ENCODE measurements around the gene TMEM37. TPM values are rescaled to one million over a fixed set of nuclear protein-coding genes. Genes with fewer than 3 reads are reported as not detected.
A peak's percentile ranks its signal among the peaks of the same experiment; 100 is the strongest.

The TMEM37 gene
- total and polyA plus RNA-seq, 2 of the 8 experiments (the other 6 are each of a cell fraction or from before 2014, with no cell fraction given) = 11.0 to 16.2 TPM

- peak in 1 of 2 experiments; percentile 22 for DNase-seq (ENCODE audit: low read depth in 1 of 2, low spot score in 2 of 2)
- Histone ChIP-seq H3K4me1 (replicated peaks in 1 of 4; ENCODE audit: control insufficient read depth in 3 of 4, insufficient read depth in 4 of 4, low read length in 3 of 4) (peaks cover 0 to 8% (median 1%) of the 10 kb centered on the region in 4 experiments; a peak in 4 of 7 replicates), H3K4ac (replicated peaks; ENCODE audit: insufficient read length, low read depth, low read length) (no peak overlapping the region), H2BK20ac (ENCODE audit: low read length) (no peak overlapping the region), H2AFZ (ENCODE audit: low read length) (no peak overlapping the region), H3K9me3 (ENCODE audit: insufficient read depth in 2 of 2, low read depth in 1 of 2, low read length in 1 of 2) (no peaks in the 10 kb centered on the region), H4K8ac (ENCODE audit: extremely low read depth, insufficient read depth, low read length) (peak overlapping the region; percentile 4; the same call in 1 of the 2 replicates), H3K23ac (ENCODE audit: insufficient read length) (no peak overlapping the region), H3K27me3 (replicated peaks in 1 of 4; ENCODE audit: control insufficient read depth in 3 of 4, extremely low read depth in 1 of 4, insufficient read depth in 3 of 4, low read length in 3 of 4) (no peaks in the 10 kb centered on the region; a peak in 1 of 7 replicates), H4K5ac (ENCODE audit: insufficient read length, low read depth, low read length) (no peak overlapping the region), H2BK120ac (replicated peaks; ENCODE audit: low read depth, low read length) (no peak overlapping the region), H3K18ac (ENCODE audit: extremely low read depth, low read length) (no peak overlapping the region), H3K4me2 (ENCODE audit: insufficient read depth in 1 of 2, low read depth in 2 of 2, low read length in 2 of 2) (no peak overlapping the region), H3K56ac (replicated peaks; ENCODE audit: insufficient read length, low read depth, low read length) (no peak overlapping the region), H2BK5ac (ENCODE audit: low read depth, low read length) (no peak overlapping the region), H3K79me2 (ENCODE audit: control insufficient read depth in 1 of 2, insufficient read depth in 2 of 2, low read length in 2 of 2) (no peaks in the 10 kb centered on the region), H3K14ac (ENCODE audit: insufficient read length) (no peak overlapping the region), H2BK12ac (ENCODE audit: low read depth, low read length) (0 out of 2 replicates have a peak overlapping the region, but pooled peaks have one; percentile 9), H4K91ac (replicated peaks; ENCODE audit: insufficient read length, low read length) (no peak overlapping the region), H3K79me1 (ENCODE audit: low read depth, low read length) (no peaks in the 10 kb centered on the region), H3K9ac (replicated peaks in 1 of 4; ENCODE audit: extremely low read depth in 1 of 4, low read depth in 3 of 4, low read length in 3 of 4) (no peak overlapping the region), H3K36me3 (ENCODE audit: control insufficient read depth in 2 of 4, insufficient read depth in 4 of 4, low read length in 3 of 4) (no peaks in the 10 kb centered on the region), H3K23me2 (ENCODE audit: low read depth, low read length) (no peaks in the 10 kb centered on the region), H2BK15ac (ENCODE audit: low read length) (no peak overlapping the region), H3K4me3 (ENCODE audit: extremely low read depth in 1 of 4, insufficient read depth in 2 of 4, low read depth in 3 of 4, low read length in 4 of 4) (no peak overlapping the region), H2AK5ac (ENCODE audit: low read depth, low read length) (no peak overlapping the region), H4K20me1 (replicated peaks in 1 of 2; ENCODE audit: control insufficient read depth in 1 of 2, insufficient read depth in 2 of 2, low read length in 2 of 2) (no peaks in the 10 kb centered on the region), H3K27ac (ENCODE audit: low read depth, low read length) (no peak overlapping the region)
- POLR2A ChIA-PET (ENCODE audit: partially characterized antibody) = no interaction called here
- FAIRE-seq = no peak
- no peak for TF ChIP-seq POLR2A (IDR thresholded peaks at IDR 0.05; ENCODE audit: control extremely low read depth in 1 of 2, low read depth in 2 of 2, low read length in 2 of 2)
- CTCF ChIA-PET (ENCODE audit: partially characterized antibody) = interaction anchor here (0.5 to 7.1 kb wide), 7 partner anchors 8 to 173 kb away, joined by 3 to 100 read pairs (median 5); no protein-coding TSS in a partner anchor
- 79% methylated on average over 6 of the region's 6 CpGs; no CpG with 5 or more reads in 1 of the 2 experiments for WGBS, 2 experiments (ENCODE audit: extremely low coverage in 1 of 2, insufficient coverage in 1 of 2, insufficient read length in 1 of 2, insufficient replicate concordance in 2 of 2, low coverage in 1 of 2, low lambda C conversion rate in 2 of 2, missing lambda C conversion rate in 1 of 2)
Measured at GRCh38 chr2:119484834-119485233, 53.2 kb downstream of the TMEM37 start.
